NCI-H187 (cell line): Measurements from ENCODE around the gene ST8SIA2.
A peak's percentile ranks its signal among the peaks of the same experiment; 100 is the strongest.

Source experiments
- DNase-seq, 2 experiments: peaks; one replicate each; lab custom pipeline; 2025; lab: John Stamatoyannopoulos, UW

ST8SIA2 gene

GRCh38 chr15:92393071-92393979, at the start of gene ST8SIA2:
TSS of gene ST8SIA2 (plus strand) at chr15:92393881. CDS start at chr15:92394065, 184 bp downstream.
- peak in 1 of 2 experiments; percentile 42 for DNase-seq

- peak; percentile 66 to 76 for DNase-seq
Measured at GRCh38 chr15:92343924-92344643, 49.6 kb upstream of the ST8SIA2 start.

- no peak for DNase-seq
Measured at GRCh38 chr15:92346063-92346462, 47.6 kb upstream of the ST8SIA2 start.

GRCh38 chr15:92355307-92355706, 38.4 kb upstream of the ST8SIA2 start:
- DNase-seq: no peak

DNA sequence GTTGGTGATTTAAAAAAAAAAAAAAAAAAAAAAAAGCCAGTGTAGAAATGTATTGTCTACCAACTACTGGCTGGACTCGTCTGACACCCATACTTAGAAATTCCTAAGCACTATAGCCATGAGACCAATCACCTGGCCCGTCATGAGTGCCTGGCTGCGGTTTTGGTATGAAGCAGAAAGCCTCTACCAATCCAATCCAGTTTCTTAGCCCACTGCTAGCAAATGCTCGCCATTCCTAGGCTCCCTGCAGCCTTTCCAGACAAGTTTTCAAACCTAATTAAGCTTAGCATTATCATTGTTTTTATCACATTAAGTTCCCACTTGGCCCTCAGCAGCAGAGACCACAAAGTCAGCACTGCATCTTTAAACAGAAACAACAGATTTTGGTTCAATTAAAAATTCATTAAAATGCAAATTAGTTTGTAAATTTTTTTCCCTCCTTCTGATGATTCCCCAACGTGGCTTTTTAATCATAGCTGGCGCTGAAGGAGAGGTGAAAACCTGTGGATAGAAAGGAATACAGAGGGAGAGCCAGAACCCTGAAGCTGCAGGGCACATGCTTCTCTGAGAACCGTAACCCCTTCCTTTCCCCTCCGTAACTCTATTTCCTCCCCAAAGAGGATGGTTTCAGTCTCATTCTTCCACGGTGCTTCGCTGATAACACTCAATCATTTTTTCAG, 32.2 kb upstream of the ST8SIA2 start:
- no peak for DNase-seq

- DNase-seq: no peak
Measured at GRCh38 chr15:92362001-92362350, 31.7 kb upstream of the ST8SIA2 start.

DNA sequence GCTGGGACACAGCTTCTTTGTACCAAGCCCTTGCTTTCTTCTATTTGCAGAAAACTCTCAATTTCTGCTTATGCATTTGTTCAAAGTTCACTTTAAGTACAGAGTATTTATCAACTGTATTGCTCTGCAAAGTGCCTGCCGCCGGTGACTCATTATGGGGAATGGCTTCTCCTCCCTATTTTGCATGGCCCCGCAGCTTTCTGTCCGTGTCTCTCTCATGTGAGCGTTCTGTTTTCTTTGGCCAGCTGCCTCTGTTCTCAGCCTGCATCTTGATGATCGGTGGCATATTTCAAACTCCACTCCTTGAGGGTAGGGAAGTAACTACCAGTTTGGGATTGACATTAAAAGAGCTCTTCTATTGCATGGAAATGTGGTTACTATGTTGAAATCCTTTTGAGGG, 28.6 kb upstream of the ST8SIA2 start:
- DNase-seq: no peak

- DNase-seq: no peak
Measured at GRCh38 chr15:92365906-92366305, 27.8 kb upstream of the ST8SIA2 start.

GRCh38 chr15:92366381-92366780, 27.3 kb upstream of the ST8SIA2 start:
- DNase-seq: no peak

DNA sequence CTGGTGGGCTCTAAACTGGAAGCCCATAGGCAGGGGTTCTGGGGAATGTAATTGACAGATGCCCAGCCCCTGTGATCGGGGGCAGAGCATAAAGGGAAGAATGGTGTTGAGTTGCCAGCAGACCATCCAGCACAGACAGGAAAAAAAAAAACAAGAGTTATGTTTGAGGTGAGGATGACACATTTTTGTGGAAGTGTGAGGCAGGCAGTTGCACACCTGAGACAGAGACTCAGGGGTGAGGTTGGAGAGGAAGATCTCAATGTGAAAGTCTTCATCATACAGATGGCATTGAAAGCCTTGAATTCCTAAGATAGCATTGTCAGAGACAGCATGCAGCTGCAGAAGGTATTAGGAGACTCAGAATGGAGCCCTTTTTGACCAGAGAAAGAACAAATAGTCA, 18.6 kb upstream of the ST8SIA2 start:
- no peak for DNase-seq

- no peak for DNase-seq
Measured at GRCh38 chr15:92376109-92376508, 17.6 kb upstream of the ST8SIA2 start.

- DNase-seq: no peak
Measured at GRCh38 chr15:92377083-92377789, 16.4 kb upstream of the ST8SIA2 start.

DNA sequence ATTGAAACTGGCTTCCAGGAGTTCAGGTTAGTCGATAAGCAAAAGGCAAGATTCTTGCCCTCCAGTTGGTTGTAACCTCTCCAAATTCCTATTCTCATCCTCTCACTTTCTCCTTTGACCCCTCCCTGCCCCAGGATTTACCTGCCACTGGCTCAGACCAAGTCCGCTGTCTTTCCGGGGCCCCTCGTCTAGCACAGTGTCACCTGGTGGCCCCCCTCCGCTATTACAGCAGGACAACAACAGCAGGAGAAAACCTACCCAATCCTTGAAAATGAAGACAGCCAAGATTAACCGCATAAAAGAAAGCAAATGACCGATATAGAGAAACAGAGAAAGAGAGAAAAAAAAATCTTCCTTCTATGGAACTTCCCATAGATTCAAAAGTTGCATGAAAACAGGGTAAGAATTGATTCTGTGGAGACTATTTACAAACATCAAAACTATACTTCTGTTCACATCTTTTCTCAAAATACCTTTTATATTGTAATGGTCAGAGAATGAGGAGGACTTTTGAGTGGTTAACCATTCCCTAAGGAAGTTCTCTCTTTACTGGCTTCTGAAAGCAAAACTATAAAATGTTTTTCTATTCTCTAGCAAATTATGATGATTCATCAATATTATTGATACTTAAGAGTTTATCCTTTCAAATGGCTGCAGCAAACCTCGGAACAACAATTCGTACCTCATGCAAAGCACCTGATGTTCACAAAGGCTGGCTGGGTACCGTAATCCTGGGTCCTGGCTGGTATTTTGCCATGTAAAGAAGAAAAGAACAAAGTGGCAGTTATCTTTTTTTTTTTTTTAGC, 10.0 kb upstream of the ST8SIA2 start:
- peak in 1 of 2 experiments; percentile 15 for DNase-seq

- no peak for DNase-seq
Measured at GRCh38 chr15:92384381-92384780, 9.3 kb upstream of the ST8SIA2 start.

DNA sequence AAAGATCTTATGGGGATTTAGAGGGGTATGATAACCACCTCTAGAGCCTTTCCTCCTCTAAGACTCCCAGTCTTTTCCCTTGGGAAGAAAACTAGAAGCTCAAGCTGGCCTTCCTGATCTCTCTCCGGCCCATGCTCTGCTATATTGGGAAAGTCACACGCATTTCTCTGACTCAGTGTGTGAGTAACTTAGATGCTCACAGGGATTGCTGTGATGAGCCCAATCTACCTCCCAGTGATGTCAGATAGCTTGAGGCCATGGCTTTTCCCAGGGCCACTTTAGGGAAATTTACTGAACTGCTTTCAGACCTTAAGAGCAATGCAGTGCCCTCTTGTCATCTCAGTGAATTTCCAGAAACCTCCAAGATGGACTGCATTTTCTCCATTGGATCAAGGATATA, 8.6 kb upstream of the ST8SIA2 start:
- no peak for DNase-seq

GRCh38 chr15:92391640-92392039, 2.0 kb upstream of the ST8SIA2 start:
- no peak for DNase-seq

DNA sequence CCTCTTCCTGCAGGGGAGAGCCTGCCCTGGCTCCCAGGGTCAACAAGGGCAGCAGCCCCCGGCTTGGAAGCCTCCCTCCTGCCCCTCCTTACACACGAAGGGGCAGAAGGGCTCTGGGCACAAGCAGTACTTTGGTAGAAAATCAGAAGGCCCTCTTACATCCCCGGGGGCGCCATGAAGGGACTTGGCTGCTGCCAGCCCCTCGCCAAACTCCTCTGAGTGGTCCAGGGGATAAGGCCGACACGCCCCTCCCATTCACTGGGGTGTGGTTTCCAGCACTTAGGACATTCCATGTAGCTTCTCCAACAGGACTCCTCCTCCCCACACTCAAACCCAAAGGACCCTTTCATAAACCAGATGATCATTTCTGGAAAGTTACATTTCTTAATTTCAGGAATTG, 1.2 kb upstream of the ST8SIA2 start:
- DNase-seq: no peak

DNA sequence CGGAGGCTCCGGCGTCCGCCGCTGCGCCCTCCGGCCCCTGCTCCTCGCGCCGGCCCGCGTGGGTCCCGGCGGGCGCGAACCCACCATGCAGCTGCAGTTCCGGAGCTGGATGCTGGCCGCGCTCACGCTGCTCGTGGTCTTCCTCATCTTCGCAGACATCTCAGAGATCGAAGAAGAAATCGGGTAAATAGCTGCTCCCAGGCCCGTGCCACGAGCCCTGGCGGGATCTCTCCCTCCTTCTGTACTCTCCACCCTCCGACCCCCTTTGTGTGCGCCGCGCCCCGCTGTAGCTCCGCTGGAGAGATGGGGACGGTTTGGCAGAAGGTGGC, 263 bp downstream of the ST8SIA2 start:
- DNase-seq: no peak

GRCh38 chr15:92394309-92395097, 822 bp downstream of the ST8SIA2 start:
- no peak for DNase-seq

GRCh38 chr15:92395098-92395635, 1.5 kb downstream of the ST8SIA2 start:
- no peak for DNase-seq
